ENCODE data around the gene SCAPER.
"Not testable (repeated sequence)": the region's sequence is repeated elsewhere in the genome, so short reads cannot be mapped to it uniquely, and the experiment has no call there.

Gene SCAPER

DNA sequence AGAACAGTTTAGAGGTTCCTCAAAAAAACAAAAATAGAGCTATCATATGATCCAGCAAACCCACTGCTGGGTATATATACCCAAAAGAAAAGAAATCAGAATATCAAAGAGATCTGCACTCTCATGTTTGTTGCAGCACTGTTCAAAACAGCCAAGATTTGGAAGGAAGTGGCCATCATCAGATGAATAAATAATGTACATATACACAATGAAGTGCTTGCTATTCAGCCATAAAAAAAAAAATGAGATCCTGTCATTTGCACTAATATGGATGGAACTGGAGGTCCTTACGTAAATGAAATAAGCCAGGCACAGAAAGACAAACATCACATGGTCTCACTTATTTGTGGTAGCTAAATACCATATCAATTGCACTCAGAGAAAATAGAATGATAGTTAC, 58.4 kb downstream of the SCAPER start:
- DNase-seq: no peak

DNA sequence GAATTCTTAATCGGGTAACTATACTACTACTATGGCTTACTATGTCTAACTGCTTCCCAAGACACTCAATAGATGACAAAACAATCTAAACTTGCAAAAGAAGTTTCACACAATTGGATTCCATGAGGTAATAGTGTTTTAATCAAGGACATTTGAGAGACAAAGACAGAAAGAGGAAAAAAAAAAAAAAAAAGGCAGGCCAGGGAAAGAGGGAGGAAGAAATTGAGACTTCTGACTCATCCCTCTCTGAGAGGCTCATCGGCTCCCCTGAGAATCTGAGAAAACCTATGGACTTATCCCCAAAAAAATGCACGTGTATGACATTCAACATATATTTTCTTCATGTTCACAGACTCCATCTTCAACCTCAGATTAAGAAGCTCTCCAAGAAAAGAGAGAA, 61.0 kb downstream of the SCAPER start:
- no peak for DNase-seq

DNA sequence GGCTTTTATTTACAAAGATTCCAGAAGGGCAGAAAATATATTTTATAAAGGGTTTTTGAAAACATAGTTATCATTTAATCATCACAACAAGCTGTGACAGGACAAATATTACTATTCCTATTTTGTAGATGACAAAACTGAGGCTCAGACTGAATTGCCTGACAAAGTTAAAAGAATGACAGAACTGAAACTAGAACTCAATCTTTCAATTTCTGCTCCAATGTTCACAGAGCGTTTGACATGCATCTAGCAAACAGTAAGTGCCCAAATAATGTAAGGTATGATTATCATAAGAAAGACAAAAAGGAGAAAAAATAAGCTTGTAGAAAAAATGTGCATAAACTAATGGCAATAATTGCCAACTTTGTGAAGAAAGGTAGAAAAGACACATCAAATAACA, 61.9 kb downstream of the SCAPER start:
- DNase-seq: no peak

DNA sequence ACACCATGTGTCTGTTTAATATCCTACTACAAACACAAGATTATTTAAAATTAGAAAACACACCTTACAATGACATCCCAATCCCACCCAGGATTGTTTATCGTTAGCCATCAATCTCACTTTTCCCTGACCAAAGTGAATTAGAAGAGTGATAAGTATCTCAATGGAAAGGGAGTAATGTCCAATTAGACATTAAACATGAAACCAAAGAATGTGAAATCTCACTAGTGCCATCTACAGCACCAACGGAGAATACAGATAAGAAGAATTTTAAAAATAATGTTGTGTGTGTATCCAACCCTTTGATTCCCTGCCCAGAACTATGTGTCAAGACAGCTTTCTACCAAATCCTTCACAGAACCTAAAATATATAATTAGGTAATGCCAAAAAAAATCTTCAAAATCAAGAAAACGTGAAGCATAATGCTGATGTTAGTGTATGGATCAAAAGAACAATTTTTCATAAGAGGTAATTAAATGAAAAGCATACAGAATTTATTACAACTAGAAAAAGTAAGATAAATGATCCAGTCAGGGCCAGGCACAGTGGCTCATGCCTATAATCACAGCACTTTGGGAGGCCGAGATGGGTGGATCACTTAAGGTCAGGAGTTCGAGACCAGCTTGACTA, 64.2 kb downstream of the SCAPER start:
- peak; percentile 6 for DNase-seq

DNA sequence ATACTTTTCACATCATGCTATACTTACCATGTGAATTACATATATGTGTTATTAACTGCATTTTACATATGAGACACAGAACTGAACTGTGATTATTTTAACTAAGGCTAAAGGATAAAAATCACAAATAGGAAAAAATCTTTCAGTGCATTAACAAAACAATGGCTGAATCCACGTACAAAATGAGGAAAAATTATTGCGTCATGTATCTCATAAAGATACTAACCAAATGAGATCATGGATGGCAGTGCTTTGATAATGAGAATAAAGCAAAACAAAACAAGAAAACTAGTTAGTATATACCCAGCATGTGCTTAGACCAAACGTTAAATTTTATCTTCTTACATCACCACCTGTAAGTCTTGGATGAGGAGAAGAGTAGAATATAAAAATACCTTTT, 66.0 kb downstream of the SCAPER start:
- DNase-seq: no peak

DNA sequence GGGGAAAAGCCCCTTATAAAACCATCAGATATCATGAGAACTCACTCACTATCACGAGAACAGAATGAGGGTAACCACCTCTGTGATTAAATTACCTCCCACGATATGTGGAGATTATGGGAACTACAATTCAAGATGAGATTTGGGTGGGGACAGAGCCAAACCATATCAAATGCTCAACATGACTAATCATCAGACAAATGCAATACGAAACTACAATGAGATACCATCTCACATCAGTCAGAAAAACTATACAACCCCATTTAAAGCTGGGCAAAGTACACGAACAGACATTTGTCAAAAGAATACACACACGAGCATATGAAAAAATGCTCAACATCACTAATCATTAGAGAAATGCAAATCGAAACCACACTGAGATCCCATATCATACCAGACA, 67.7 kb downstream of the SCAPER start:
- DNase-seq: no peak

DNA sequence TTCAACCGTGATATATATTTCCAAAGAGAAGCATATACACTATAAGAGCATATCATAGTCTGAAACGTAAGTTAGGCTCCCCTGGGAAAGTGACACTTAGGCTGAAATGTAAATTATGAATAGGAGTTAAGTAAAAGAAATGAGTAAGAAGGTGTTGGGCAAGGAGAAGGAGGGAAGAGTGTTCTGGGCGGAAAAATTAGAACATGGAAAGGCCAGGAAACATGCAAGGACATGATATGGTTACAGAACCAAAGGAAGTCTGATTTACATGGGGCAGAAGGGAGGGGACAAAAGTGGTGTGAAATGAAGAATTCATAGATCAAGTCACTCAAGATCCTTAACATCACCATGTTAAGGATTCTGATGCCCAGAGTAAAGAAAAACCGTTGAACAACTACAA, 75.2 kb downstream of the SCAPER start:
- DNase-seq: no peak

DNA sequence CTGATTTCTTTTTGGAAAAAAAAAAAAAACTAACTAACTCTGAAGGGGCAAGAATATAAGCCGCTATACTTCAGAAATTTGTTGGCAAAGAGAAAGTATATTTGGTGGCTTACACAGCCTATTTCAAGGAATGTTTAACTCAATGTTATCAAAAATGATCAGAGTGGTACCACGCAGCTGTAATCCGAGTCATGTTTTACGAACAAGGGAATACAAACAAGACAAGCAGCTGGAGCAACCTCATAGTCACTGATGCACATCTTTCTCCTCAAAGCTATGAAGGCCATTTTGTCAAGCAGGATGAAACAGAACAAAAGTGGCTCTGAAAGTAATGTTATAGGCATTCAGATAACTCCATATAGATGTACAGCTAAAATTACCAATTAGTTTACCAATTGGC, 81.2 kb downstream of the SCAPER start:
- DNase-seq: peak; percentile 70

DNA sequence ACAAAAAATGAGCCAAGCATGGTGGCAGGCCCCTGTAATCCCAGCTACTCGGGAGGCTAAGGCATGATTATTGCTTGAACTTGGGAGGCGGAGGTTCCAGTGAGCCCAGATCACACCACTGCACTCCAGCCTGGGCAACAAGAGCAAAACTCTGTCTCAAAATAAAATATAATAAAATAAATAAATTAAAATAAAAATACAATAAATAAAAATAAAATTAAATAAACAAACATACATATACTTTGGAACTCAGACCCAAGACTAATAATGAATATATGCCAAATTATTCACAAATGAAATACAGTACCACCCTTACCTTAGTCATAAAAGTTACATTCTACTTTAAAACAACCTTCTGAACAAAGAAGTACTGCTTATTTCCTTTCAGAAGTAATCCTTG, 81.8 kb downstream of the SCAPER start:
- no peak for DNase-seq

DNA sequence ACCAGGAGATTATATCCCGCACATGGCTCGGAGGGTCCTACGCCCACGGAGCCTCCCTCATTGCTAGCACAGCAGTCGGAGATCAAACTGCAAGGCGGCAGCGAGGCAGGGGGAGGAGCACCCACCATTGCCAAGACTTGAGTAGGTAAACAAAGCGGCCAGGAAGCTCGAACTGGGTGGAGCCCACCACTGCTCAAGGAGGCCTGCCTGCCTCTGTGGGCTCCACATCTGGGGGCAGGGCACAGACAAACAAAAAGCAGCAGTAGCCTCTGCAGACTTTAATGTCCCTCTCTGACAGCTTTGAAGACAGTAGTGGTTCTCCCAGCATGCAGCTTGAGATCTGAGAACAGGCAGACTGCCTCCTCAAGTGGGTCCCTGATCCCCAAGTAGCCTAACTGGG, 86.2 kb downstream of the SCAPER start:
- DNase-seq: not testable (repeated sequence)

DNA sequence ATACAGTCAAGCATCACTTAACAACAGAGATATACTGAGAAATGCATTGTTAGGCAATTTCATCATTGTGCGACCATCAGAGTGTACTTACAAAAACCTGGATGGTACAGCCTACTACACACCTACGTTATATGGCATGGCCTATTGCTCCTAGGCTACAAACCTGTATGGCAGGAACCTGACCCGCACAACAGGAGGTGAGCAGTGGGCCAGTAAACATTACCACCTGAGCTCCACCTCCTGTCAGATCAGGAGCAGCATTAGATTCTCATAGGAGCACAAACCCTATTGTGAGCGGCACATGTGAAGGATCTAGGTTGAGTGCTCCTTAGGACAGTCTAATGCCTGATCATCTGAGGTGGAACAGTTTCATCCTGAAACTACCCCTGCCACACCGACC, 89.7 kb downstream of the SCAPER start:
- DNase-seq: no peak

DNA sequence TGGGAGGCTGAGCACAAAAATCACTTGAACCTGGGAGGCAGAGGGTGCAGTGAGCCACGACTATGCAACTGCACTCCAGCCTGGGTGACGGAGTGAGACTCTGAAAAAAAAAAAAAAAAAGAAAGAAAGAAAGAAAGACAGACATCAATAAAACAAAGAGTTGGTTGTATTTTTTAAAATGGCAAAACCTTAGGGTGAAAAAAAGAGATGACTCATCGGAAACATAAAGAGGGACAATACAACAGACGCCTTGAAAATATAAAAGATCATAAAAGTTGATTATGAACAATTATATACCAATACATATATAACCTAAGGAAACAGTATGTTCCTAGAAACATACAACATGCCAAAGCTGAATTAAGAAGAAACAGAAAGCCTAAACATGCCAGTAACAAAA, 92.8 kb downstream of the SCAPER start:
- no peak for DNase-seq

DNA sequence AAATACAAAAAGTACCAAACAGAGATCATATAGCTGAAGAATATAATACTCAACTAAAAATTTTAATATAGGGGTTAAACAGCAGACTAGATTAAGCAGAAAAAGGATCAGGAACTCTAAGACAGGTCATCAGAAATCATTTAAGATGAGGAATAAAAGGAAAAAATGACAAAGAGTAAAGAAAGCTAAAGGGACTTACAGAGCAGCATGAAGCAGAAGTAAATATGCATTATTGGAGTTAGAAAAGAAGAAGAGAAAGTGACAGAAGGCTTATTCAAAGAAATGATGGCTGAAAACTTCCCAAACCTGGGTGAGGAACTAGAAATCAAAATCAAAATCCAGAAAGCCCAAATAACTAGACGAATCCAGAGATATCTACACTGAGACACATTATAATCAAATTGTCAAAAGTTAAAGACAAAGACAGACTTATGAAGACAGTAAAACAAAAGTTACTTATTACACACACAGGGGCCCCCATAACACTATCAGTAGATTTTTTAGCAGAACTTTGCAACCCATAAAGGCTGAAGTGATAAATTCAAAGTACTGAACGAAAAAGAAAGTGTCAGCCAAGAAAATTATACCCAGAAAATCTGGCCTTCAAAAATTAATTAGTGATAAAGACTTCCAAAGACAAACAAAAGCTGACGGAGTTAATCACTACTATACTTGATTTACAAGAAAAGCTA, 95.6 kb downstream of the SCAPER start:
- no peak for DNase-seq

DNA sequence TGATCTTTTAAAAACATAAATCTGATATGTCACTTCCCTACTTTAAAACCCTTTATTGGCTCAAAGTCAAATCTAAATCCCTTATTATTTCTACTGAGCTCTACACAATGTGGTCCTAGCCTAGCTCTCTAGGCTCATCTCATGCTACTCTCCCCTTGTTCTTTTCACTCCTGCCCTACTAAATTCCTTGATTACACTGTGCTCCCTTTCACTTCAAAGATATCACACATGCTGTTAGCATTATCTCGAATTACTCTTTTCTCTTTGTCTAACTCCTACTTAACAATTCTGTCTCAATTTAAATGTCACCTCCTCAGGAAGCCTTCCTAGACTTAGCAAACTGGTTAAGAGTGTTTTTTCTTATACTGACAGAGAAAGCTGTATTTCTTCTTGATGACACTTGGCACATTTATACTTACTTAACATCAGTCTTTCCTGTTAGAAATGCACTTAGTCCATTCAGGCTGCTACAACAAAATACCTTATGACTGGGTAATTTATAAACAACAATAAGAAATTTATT, 102.0 kb downstream of the SCAPER start:
- no peak for DNase-seq

DNA sequence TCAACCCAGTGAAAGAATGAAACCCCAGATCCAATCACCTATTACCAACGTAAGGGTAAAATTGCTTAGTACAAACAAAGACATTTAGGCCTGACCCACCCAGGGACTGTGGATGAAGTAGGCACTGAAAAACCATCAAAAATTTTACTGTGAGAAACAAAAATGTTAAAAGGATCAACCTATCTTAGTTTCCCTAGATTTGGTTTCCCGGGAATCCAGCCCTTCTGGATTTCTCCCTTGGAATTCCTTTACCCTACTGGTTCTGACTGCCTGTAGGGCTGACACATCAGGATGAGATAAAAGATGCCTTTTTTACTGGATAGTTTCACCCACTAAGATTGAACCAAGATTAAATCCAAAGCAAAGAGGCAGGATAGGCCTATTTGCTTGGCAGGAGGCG, 102.7 kb downstream of the SCAPER start:
- DNase-seq: no peak

DNA sequence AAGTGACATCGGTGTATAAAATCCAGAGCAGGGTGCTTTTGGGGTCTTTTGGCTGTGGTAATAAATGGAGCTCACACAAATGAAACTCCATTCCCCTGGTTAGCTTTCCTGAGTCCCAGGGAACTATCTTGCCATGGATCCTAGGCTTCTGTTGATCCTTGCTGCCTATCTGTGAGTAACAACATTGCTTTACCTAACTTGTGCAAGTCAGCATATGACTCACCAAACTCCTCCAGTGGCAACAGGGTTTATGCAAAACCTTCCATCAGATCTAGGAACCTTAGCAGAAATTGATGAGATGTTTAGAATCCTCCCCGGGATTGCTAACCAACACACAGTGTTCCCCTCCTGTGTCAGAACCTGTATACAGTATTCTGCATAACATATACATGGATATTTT, 105.4 kb downstream of the SCAPER start:
- no peak for DNase-seq

DNA sequence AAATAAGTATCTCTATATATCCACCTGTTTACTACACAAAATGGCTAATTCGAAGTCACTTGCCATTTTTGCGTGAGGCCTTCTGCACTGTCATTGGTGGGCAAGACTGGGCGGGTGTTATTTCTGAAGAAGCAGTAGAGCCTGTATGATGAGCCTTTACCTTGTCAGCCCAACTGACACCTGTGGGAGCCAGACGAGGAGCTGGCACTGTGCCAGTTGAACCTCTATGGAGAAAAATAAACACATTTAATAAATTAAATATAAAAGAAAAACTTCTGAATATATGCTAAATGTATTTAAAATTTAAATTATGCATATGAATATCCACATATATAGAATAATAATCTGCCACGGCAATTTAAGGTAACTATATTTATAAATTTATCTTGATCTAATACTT, 109.9 kb downstream of the SCAPER start:
- peak; percentile 1 for DNase-seq

DNA sequence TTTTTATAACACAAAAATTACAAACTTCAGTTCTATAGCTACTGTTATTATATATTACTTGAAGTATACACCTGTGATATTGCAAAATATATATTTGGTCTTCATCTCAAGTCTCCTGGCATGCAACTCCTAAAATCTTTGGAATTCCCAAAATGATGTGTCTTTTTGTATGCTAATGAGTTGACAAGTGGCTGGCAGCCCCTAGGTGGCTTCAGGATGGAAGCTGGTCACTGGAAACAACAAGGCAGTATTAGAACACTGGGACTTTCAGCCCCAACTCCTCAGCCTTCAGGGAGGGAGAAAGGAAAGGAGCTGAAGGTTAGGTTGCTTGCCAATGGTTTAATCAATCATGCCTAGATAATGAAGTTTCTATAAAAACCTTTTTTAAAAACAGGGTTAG, 112.0 kb downstream of the SCAPER start:
- no peak for DNase-seq

DNA sequence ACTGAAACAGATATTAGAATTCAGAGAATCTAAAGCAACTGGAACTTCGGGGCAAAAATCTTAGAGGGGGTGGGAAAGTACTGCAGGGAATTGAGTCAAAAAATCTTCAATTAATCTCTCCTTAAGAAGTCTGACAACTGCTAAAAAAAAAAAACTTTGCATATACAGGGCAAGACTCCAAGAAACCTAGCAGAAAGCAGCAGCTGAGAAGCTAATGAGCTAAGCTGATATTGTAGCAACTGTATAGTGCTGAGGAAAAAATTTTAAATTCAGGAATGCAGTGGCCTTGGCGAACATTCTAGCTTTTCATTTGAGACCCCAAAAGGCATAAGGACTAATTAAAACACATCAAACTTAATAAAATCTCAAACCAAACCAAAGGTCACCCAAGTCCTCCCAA, 113.6 kb downstream of the SCAPER start:
- no peak for DNase-seq

DNA sequence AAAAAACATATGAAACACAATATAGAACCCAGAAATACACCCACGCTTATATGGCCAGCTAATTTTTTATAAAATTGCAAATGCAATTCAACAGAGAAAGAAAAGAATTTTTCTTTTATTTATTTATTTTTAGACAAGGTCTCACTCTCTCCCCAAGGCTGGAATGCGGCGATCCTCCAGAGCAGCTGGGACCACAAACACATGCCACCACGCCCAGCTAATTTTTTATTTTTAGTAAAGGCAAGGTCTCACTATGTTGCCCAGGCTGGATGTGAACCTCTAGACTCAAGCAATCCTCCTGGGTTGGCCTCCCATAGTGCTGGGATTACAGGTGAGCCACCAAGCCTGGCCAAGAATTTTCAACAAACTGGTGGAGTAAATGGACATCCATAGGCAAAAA, 117.9 kb downstream of the SCAPER start:
- DNase-seq: no peak

DNA sequence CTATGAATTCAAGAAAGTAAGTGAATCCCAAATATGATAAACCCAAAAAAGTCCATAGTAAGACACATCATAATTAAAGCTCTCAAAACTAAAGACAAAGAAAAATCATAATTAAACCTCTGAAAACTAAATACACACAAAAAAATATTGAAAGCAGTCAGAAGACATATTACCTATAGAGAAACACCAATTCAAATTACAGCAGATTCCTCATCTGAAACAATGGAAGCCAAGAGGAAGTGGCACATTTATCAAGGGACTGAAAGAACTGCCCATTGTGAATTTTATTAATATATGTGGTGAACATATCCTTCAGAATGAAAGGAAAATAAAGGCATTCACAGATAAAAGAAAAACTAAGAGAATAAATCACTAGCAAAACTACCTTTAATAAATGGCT, 128.2 kb downstream of the SCAPER start:
- DNase-seq: no peak

DNA sequence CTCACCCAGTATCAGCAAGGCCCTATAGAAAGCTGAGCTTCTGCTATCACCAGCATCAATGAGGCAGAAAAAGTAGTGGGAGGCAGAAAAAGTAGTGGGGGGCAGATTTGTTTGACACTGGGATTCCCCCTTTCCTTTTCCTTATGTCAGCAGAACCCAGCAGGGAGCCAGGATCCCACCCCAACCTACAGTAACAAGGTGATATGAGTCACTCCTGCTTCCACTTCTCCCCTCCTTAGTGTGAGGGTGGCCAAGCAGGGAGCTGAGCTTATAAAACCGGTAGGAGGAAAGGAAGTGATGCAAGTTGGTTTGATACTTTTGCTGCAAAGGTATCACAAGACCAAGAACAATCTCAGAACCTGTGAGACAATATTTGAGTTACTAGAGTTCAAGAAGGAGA, 128.7 kb downstream of the SCAPER start:
- no peak for DNase-seq

DNA sequence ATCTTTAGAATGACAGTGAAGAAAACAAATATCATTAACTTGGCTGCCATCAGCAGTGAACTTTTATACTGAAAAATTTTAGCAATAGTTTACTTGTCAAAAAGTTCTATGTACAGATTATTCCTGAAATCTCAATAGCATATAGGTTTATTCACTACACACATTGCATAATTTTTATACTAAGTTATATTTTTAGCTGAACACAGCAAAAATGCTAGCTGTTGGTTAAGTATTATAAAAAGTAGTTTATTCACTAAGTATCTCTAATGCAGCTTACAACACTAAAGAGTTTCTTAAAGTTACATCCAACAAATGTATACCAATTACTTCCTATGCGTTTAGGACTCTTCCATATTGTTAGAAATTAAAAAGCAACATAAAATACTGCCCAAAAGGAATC, 131.9 kb downstream of the SCAPER start:
- DNase-seq: no peak

DNA sequence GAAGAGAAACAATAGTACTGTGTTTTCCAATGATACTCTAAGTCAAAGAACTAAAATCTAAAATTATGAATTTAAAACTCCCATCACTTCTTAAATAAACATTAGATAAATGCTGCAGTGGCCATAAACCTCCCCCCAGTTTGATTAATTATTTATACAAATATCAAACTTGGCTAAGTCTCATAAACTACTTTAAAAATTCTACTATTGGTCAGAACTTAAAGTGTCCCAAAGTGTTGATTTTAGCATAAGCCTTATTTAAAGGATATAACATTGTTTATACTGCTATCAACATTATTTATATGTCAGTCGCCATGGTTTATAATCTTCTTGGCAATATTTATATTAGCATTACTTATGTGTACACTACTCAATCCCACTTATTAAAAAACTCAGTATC, 132.4 kb downstream of the SCAPER start:
- DNase-seq: no peak

DNA sequence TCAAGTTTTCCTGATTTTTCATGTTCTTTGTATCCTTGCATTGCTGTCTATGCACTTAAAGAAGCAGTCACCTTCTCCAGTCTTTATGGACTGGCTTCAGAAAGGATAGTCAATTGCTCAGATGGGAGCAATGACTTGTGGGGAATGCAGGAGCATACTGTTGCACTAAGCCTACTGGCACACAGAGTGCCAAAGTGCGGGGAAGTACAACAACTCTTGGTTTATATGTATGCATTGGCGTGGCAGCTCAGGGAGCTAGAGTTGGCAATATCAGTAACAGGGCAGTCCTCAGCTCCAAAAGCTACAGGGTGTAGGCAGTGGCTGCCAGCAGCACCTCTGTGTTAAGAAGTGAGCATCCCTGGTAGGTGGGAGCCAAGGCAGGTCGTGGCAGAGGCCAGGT, 141.1 kb downstream of the SCAPER start:
- DNase-seq: no peak
